GM19239 (cell line): Measurements from ENCODE around the gene XRCC2.
A peak's percentile ranks its signal among the peaks of the same experiment; 100 is the strongest.
"Not testable (repeated sequence)": the region's sequence is repeated elsewhere in the genome, so short reads cannot be mapped to it uniquely, and the experiment has no call there.

Experiments
- DNase-seq: peaks from one replicate; pipeline ENCODE4 v3.0.0; 2011; ENCODE audit warnings: low spot score; ENCODE audit not compliant: insufficient read length
- FAIRE-seq: peaks from 2 replicates; lab custom pipeline; 2011; peaks lifted over from hg19 to GRCh38; lab: Jason Lieb, UNC

Gene XRCC2

DNA sequence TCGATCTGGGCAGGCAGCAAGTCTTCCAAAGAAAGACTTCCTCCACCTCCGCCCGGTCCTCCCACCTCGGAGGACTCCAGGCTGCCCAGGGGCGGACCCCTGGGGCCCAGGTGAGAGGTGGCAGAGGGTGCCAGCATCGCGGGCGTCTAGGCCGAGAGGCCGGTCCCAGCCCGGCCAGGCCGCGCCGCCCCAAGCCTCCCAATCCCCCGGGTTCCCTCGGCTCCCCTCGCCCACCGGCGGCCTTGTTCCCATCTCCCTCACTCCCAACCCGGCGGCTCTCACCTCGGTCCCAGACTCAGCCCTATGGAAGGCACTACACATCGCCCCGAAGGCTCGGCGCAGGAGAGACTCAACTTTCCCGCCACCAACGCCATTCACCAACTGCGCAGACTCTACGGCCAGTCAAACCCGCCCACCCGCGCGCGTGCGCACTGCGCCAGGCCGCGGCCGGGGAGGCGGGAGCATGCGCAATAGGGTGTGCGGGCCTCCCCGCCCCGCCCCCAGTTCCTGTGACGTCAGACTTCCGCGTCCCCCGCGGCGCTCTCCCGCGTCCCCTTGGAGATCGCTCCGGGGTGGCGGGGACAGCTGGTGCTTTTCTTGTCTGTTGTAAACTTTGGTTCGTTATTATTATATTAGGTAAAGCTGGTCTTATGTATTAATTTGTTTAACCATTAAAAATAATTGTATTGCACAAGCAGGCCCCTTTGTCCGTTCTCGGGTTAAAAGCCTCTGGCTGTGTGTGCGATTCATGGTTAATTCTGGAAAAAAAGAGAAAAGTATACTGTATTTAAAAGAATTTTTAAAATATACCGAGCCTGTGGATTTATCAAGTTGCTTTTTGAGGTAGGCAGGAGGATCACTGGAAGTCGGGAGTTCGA lies at the start of gene XRCC2:
Gene XRCC2, minus strand, starts transcription at position 383 of the 878 bp plus-strand sequence. Its CDS starts 62 bp downstream, at position 321.
- FAIRE-seq = peak; percentile 94

GRCh38 chr7:152723364-152723763 lies 47.4 kb upstream of the XRCC2 start:
- FAIRE-seq (no peak), DNase-seq (no peak)

More for the DNA sequence above, at the start of gene XRCC2:
- peak; percentile 87 for DNase-seq

DNA sequence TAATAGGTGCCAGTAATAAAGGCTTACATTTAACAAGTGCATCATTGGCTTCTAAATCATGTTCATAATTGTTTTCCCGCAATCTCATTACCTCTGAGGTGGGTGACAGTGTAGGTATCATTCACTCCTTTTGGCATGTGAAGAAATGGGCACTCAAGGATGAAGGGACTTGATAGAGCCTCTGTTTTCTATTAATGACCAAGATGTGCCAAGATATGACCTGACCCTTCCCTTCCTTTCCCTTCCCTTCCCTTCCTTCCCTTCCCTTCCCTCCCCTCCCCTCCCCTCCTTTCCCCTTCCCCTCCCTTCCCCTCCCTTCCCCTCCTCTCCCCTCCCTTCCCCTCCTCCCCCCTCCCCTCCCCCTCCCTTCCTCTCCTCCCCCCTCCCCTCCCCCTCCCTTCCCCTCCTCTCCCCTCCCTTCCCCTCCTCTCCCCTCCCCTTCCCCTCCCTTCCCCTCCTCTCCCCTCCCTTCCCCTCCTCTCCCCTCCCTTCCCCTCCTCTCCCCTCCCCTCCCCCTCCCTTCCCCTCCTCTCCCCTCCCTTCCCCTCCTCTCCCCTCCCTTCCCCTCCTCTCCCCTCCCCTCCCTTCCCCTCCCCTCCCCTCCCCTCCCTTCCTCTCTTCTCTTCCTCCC lies 36.6 kb upstream of the XRCC2 start:
- FAIRE-seq, DNase-seq: not testable (repeated sequence)

DNA sequence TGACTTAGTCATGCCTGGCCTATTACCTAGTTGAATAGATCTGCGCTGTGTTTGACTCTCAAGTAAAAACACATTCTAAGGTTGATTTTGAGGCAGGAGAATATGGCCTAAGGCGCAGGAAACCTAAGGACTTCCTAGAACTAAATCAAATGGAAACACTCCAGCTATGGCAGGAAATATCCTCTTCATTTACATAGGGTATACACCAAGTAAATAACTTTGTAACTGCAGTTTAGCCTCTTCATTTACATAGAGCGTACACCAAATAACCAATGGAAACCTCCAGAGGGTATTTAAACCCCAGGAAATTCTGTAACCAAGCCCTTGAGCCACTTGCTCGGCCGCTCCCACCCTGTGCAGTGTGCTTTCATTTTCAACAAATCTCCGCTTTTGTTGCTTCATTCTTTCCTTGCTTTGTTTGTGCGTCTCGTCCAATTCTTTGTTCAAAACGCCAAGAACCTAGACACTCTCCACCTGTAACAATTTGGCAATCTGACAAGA lies 35.6 kb upstream of the XRCC2 start:
- no peak for FAIRE-seq
- DNase-seq = no peak

GRCh38 chr7:152710153-152710442 lies 34.2 kb upstream of the XRCC2 start:
- FAIRE-seq (no peak), DNase-seq (no peak)

GRCh38 chr7:152709287-152710152 lies 33.6 kb upstream of the XRCC2 start:
- DNase-seq = no peak

DNA sequence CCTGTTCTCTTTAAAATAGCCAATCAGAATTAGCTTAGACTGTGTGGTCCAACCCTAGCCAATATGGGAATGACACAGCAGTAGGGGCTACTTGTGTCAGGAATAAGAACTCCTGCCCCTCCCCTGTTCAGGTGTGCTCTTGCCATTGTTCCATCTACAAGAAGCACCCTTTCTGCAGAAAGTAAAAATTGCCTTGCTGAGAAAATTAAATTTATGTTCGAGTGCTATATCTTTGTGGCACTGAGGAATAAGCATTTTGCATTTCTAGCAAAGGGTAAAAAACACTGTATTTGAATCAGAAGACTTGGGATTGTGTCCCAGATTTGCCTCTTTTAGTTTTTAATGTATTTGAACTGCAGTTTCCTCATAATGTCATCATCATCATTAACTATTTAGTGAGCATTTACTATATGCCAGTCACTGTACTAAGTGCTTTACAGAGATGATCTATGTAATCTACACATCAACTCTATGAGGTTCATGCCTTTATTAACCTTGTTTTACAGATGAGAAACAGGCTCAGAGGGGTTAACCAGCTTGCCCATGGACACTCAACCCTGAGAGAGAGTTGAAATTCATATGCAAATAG lies 28.9 kb upstream of the XRCC2 start:
- FAIRE-seq = no peak
- no peak for DNase-seq

More at GRCh38 chr7:152709287-152710152, 33.6 kb upstream of the XRCC2 start:
- no peak for FAIRE-seq

DNA sequence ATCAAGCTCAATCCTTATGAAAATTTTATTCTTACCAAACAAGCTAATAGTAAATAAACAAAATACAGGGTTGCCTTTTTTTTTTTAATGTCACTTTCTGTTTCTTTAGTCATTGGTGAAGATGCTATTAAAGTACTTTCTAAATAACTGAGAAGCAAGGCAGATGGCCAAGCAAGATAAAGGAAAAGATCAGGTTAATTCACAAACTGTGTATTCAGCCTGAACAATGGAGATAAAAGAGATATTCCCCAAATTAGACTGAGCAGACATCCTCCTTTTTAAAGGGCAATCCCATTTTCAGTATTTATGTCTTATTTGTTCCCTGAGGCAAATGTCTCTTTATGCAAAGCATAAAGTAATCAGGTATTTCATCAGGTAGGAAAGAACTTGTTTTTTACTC lies 23.1 kb upstream of the XRCC2 start:
- no peak for DNase-seq
- no peak for FAIRE-seq

DNA sequence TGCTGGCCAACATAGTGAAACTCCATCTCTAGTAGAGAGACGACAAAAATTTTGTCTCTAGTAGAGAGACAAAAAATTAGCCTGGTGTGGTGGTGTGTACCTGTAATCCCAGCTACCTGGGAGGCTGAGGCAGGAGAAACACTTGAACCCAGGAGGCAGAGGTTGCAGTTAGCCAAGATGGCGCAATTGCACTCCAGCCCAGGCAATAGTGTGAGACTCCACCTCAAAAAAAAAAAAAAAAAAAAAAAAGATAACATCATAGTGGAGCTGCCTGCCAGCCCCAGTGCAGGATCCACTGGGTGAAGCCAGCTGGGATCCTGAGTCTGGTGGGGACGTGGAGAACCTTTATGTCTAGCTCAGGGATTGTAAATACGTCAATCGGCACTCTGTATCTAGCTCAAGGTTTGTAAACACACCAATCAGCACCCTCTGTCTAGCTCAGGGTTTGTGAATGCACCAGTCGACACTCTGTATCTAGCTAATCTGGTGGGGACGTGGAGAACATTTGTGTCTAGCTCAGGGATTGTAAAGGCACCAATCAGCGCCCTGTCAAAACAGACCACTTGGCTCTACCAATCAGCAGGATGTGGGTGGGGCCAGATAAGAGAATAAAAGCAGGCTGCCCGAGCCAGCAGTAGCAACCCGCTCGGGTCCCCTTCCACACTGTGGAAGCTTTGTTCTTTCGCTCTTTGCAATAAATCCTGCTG lies 21.5 kb upstream of the XRCC2 start:
- not testable (repeated sequence) for FAIRE-seq, DNase-seq

DNA sequence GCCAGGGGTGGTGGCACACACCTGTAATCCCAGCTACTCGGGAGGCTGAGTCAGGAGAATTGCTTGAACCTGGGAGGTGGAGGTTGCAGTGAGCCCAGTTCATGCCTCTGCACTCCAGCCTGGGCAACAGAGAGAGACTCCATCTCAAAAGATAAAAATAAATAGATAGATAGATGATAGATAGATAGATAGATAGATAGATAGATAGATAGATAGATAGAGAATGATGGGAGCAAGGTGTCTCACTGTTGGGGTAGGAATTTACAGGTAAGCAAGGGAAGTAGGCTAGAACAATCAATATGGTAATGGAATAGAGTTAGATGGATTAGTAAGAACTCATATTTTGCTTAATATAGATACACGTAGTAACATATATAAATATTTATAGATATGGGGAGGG lies 16.3 kb upstream of the XRCC2 start:
- DNase-seq, FAIRE-seq: not testable (repeated sequence)

- DNase-seq = no peak
Measured at GRCh38 chr7:152683297-152683696, 7.4 kb upstream of the XRCC2 start.

GRCh38 chr7:152677808-152678670 lies 2.1 kb upstream of the XRCC2 start:
- FAIRE-seq = no peak
- DNase-seq = no peak

More at GRCh38 chr7:152683297-152683696, 7.4 kb upstream of the XRCC2 start:
- FAIRE-seq = no peak

DNA sequence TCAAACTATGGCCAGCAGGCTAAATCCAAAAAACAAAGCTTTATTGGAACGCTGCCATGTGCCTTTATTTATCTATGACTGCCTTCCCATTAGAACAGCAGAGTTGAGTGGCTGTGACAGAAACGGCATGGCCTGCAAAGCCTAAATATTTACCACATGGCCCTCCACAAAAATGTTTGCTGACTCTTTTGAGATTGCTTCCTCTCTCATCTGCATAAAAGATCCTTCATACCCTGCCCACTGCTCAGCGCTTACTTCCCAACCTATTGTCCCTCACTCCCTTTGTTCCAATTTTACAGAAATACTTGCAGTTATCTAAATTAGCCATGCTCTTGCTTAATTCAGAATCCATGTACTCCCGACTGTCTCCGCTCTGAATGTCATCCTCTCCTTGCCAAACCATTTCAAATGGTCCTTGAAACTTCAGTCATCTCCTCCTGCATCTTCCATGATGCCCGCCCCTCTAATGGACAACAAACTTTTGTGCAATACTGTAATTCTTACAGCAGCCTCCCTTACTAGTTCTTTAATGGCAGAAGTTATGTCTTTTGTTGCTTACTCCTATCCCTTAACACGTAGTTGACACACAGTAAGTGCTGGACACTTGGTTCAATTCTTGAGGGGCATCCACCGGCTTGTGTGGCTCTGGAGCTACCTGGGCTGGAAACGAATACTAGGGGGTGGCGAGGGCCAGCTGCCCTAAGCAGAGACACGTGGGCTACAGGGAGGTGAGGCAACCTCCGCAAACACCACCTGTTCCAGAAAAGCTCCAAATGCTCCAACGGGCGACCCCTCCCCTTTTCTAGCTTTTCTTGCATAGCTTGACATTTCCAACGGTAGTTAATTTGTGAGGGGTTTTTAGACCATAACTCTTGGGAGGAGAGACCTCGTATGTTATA lies 832 bp downstream of the XRCC2 start:
- DNase-seq (no peak), FAIRE-seq (peak; percentile 8)

- FAIRE-seq (no peak), DNase-seq (no peak)
Measured at GRCh38 chr7:152673897-152674296, 2.0 kb downstream of the XRCC2 start.

DNA sequence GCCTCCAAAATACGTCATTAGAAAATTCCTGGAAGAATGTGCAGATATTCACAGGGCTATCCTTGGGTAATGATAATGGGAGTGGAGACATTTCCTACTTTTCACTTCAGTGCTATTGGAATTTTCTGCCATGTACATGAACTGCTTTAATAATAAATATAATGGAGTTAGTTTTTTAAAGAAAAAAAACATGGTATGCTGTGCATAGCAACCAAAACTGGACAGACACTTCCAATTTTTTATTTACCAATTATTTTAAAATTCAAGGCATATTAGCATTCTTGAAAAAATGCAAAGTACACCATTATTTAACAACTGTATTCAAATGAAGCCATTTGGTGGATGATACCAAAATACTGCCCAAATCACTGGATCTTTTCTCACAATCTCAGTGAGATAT lies 3.3 kb downstream of the XRCC2 start:
- FAIRE-seq = no peak
- DNase-seq = no peak

GRCh38 chr7:152669758-152670157 lies 6.2 kb downstream of the XRCC2 start:
- FAIRE-seq (no peak), DNase-seq (no peak)

DNA sequence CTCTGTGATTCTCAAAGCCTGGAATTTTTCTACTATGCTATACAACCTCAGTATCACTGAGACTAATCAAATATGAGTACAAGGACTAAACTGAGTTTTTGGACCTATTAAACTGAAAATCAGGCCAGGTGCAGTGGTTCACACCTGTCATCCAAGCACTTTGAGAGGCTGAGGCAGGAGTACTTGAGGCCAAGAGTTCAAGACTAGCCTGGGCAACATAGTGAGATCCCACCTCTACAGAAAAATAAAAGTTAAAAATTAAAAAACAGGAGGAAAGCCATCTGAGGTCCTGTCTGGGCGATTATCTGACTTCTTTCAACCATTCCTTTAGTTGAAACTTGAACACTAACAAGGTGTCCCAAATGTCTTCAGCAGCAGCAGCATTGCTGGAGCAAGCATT lies 7.0 kb downstream of the XRCC2 start:
- no peak for DNase-seq
- no peak for FAIRE-seq

GRCh38 chr7:152667958-152668357 lies 8.0 kb downstream of the XRCC2 start:
- FAIRE-seq = peak; percentile 62
- DNase-seq = no peak
